GM18526 (cell line): ENCODE results near the gene FAM174B.
A peak's percentile ranks its signal among the peaks of the same experiment; 100 is the strongest.

Experiments used
- POLR2A ChIP-seq: IDR thresholded peaks from 3 replicates; pipeline ENCODE4 v1.6.1; 2011; ENCODE audit not compliant: insufficient read length; ENCODE audit errors: extremely low read depth

The FAM174B gene

GRCh38 chr15:92655178-92655995 lies at the start of gene FAM174B:
FAM174B (minus strand) TSS chr15:92655775.
- peak; percentile 21 for TF ChIP-seq POLR2A

DNA sequence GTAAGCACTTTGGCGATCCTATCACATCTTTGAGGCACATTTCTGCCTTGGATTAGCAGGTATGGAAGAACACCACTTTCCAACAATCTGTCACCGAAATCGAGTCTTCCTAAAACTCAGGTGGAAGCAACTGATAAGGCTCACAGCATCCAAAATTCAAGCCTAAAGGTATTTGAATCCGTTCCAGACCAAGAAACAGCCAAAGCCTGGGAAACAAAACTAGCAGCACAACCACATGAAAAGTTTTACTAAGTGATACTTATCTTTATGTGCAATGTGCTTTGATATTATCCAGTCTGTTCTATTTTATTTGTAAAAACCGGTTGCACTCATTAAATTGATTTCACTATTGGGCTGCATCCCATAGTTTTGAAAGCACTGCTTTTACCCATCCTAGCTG lies 40.5 kb upstream of the FAM174B start:
- TF ChIP-seq POLR2A: no peak

DNA sequence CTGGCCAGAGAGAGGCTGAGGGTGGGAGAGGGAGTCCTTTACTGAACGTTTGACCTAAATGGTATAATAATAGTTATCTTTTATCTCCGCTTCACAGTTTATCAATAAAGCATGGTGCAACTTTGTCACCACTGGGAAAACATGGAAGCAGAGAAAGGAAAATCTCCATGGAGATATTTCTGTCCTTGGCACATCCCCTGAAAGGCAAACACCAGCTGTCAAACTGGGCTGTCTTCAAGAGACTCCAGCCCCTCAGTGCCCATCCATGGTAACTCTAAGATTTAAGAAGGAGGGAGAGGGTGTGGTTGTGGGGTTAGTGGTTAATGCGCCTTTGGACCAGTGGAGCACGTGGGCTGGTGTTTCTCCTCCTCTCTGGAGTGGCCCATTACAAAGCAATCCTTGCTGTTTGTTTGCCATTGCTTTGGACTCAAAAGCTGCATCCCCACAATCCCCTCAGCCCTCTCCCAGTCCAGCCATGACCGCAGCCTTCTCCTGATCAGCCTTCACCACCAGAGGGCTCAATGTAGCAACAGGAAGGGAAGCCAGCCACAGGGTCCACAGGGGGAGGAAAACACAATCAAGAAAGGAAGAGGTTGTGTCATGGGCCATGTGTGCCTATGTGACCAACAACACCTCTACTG lies 38.2 kb upstream of the FAM174B start:
- TF ChIP-seq POLR2A: no peak

GRCh38 chr15:92690395-92690794 lies 34.8 kb upstream of the FAM174B start:
- no peak for TF ChIP-seq POLR2A

DNA sequence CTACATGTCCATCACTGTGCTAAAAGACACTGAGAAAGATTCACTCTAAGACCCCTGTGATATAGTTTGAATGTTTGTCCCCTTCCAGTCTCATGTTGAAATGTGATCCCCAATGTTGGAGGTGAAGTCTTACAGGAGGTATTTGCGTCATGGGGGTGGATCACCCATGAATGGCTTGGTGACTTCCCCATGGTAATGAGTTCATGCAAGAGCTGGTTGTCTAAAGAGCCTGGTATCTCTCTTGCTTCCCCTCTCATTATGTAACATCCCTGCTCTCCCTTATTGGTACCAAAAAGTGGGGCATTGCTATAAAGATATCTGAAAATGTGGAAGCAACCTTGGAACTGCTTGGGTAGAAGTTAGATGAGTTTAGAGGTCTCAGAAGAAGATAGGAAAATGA lies 32.2 kb upstream of the FAM174B start:
- no peak for TF ChIP-seq POLR2A

DNA sequence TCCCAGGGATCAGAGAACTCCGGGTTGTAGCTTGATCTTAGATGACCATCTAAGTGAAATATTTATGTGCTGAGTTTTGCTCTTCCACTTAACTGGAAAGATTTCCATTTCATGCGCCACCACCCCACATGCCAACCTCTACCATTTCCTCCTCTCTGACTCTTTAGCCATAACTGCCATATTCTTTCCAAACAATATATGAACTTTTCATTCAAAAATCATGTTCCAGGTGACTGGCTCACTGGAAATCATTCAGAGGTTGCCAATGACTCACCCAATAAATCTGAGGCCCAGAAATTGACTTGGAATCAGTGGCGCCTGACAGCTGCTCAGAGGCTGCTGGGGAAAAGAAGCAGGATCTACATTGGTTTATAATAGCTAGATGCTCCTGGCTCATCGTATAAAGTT lies 31.6 kb upstream of the FAM174B start:
- TF ChIP-seq POLR2A: no peak

GRCh38 chr15:92683511-92683834 lies 27.9 kb upstream of the FAM174B start:
- no peak for TF ChIP-seq POLR2A

GRCh38 chr15:92682741-92683510 lies 27.4 kb upstream of the FAM174B start:
- TF ChIP-seq POLR2A: no peak

DNA sequence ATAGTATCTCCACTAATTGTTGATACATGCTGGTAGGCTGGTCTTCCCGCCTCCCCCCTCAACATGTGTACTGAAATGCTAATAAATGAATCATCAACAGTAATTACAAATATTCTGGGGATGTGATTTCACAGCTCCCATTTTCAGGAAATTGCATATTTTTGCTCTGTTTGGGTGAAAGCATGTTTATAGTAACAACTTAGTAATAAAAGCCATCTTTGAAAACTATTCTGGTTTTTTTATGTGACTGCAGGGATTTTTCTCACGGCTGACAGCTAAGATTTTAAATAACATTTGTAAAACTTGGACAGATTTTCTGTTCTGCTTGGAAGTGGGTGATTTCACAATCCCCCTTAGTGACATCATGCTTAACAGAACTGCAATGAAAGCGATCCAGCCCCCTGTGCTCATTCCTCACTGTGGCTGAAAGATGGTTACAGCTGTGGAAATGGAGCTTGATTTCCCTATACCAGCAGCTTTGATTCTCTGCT lies 25.6 kb upstream of the FAM174B start:
- no peak for TF ChIP-seq POLR2A

DNA sequence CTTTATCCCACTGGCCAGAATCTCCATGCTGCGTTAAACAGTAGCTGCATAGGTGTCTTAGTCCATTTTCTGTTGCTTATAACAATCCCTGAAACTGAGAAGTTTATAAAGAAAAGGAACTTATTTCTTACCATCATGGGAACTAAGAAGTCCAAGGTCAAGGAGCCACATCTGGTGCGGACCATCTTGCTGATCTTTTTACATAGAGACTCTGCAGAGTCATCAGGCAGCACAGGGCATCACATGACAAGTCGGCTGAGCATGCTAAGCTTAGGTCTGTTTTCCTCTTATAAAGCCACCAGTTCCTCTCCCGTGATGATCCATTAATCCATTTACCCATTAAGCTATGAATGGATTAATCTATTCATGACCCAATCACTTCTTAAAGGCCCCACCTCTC lies 22.4 kb upstream of the FAM174B start:
- TF ChIP-seq POLR2A: no peak

- no peak for TF ChIP-seq POLR2A
Observed at GRCh38 chr15:92676561-92676960, 21.0 kb upstream of the FAM174B start.

DNA sequence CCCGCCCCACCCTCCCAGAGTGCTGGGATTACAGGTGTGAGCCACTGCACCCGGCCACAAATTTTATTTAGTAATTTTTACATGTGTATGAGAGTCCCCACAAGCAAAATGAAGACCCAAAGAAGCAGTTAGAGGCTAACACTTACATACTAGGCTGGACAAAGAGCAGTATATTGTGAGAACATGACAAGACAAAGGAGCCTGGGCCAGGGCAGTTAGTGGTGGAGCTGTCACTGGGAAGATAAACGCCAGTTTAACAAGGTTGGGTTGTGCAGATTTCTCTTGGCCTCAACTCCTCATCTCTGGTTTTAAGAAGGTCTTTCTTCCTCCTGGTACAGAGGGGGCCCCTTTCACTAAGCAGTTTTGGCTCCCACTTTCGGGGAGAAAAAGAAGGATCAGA lies 19.9 kb upstream of the FAM174B start:
- no peak for TF ChIP-seq POLR2A

DNA sequence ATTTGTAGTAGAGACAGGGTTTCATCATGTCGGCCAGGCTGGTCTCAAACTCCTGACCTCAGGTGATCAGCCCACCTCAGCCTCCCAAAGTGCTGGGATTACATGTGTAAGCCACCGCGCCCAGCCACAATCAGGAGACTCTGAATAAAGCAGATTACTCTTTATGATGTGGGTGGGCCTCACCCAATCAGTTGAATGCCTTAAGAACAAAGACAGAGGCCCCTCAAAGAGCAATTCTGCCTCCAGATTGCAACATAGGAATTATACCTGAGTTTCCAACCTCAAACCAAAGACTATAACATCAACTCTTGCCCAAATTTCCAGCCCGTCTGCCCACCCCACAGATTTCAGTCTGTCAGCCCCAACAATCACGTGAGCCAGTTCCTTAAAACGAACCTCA lies 18.8 kb upstream of the FAM174B start:
- no peak for TF ChIP-seq POLR2A

DNA sequence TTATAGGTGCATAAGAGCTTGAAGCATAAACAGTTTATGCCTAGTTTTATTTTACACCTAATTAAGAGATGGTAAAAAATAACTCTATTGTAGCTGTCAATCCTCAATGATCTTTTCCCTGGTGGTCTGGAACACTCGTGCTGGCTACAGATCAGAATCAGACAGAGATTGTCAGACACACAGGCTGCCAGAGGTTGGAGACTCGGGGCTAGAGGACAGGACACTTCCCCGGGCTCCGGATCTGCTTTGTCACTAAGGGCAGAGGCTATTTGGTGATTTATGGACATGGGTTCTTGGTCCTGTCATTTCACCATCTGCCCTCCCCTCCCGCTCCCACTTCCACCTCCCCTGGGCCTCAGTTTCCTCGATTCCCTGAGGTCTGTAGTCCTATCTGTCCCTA lies 16.5 kb upstream of the FAM174B start:
- TF ChIP-seq POLR2A: no peak

GRCh38 chr15:92671406-92671805 lies 15.8 kb upstream of the FAM174B start:
- TF ChIP-seq POLR2A: no peak

DNA sequence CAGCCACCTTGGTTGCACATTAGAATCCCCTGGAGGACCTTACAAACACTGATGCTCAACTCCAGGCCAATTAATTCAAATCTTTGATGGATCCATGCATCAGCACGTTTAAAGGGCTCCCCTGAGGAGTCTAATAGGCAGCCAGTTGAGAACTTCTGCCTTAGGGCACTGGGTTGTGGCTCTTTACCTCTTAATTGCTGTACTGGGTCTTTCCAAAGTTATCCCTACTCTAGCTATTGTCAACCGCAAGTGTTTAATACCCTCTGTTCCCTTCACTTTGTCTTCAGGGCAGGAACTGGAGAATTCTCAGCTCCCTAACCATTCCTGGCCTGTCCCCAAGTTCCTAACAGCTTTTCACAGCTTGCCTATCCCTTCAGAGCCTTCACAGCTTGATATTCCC lies 15.0 kb upstream of the FAM174B start:
- TF ChIP-seq POLR2A: no peak
